GM12878 (cell line): Measurements from ENCODE around the gene SRP68. TPM values are rescaled to one million over a fixed set of nuclear protein-coding genes. Genes with fewer than 3 reads are reported as not detected.

ENCODE experiments used
- ATAC-seq: fragments of 200-7000 bp; cut with Tn5 transposase; 3 replicates; pipeline ENCODE4 v1.9.1; 2020; ENCODE audit warnings: mild to moderate bottlenecking, moderate library complexity
- BruUV-seq: library from RNA; stranded (reverse); fragments of 400-500 nt; replicated peaks from 2 replicates; lab custom pipeline; 2021; lab: Mats Ljungman, UMichigan
- CTCF ChIA-PET: fragments of 300-600 bp; sonication (Branson Sonifier 250); formaldehyde crosslinking; extraction: SDS; loops from one replicate; lab custom pipeline; 2021; ENCODE audit warnings: inconsistent platforms; lab: Yijun Ruan, JAX
- POLR2A ChIA-PET: fragments of 350-600 bp; formaldehyde crosslinking; extraction: SDS; loops from one replicate; lab custom pipeline; 2021; ENCODE audit warnings: inconsistent platforms; lab: Charles Lee
- RAD21 ChIA-PET: fragments of 300-600 bp; sonication (Branson Sonifier 250); formaldehyde crosslinking; loops from one replicate; lab custom pipeline; 2023; ENCODE audit warnings: antibody characterized with exemption; ENCODE audit not compliant: unreplicated experiment; lab: Charles Lee
- SMC1A ChIA-PET: fragments of 300-600 bp; sonication (Branson Sonifier 250); formaldehyde crosslinking; loops from one replicate; lab custom pipeline; 2023; ENCODE audit not compliant: unreplicated experiment, uncharacterized antibody; lab: Charles Lee
- DNase-seq: peaks from one replicate; pipeline ENCODE4 v3.0.0-alpha.2; 2011; ENCODE audit warnings: low read depth, low spot score
- FAIRE-seq: peaks from 3 replicates; lab custom pipeline; 2011; peaks lifted over from hg19 to GRCh38; lab: Jason Lieb, UNC
- H2AFZ ChIP-seq: 2 replicates; pipeline ENCODE4 v1.6.0; 2011; ENCODE audit warnings: low read depth, low read length, control low read depth; ENCODE audit not compliant: control insufficient read depth
- H3K27ac ChIP-seq: 2 replicates; pipeline ENCODE4 v1.5.1; 2011; ENCODE audit warnings: control low read depth; ENCODE audit not compliant: control insufficient read depth, insufficient read depth
- H3K27me3 ChIP-seq, 2 experiments: replicated peaks in 1 of 2; 2 replicates each; pipeline versions ENCODE4 v1.6.0 to v1.6.1; 2011; ENCODE audit warnings: low read length in 1 of 2; ENCODE audit not compliant: control insufficient read depth in 2 of 2, insufficient read depth in 2 of 2
- H3K36me3 ChIP-seq, 2 experiments: 2 replicates each; pipeline ENCODE4 v1.5.1; 2011; ENCODE audit warnings: low read length in 1 of 2; ENCODE audit not compliant: control insufficient read depth in 2 of 2, insufficient read depth in 2 of 2
- H3K4me1 ChIP-seq: 2 replicates; pipeline ENCODE4 v1.6.1; 2011; ENCODE audit warnings: mild to moderate bottlenecking, low read length, moderate library complexity, mixed read lengths; ENCODE audit not compliant: control insufficient read depth, insufficient read depth
- H3K4me2 ChIP-seq: 2 replicates; pipeline ENCODE4 v1.6.0; 2011; ENCODE audit warnings: control low read depth; ENCODE audit not compliant: control insufficient read depth, insufficient read depth
- H3K4me3 ChIP-seq: fragments of 200-600 bp; sonication (generic); 2 replicates; pipeline ENCODE4 v1.5.1; 2016
- H3K79me2 ChIP-seq: 2 replicates; pipeline ENCODE4 v1.6.0; 2011; ENCODE audit warnings: low read length; ENCODE audit not compliant: control insufficient read depth, insufficient read depth
- H3K9ac ChIP-seq: 2 replicates; pipeline ENCODE4 v1.8.0; 2011; ENCODE audit warnings: low read length, control low read depth, mixed read lengths; ENCODE audit not compliant: control insufficient read depth, insufficient read depth
- H3K9me3 ChIP-seq: replicated peaks from 3 replicates; pipeline ENCODE4 v1.5.1; 2011; ENCODE audit warnings: mild to moderate bottlenecking, low read length; ENCODE audit not compliant: control insufficient read depth, insufficient read depth
- H4K20me1 ChIP-seq: 2 replicates; pipeline ENCODE4 v1.6.0; 2011; ENCODE audit not compliant: control insufficient read depth, insufficient read depth
- BMI1 ChIP-seq: fragments of 450-650 bp; IDR thresholded peaks from 2 replicates; pipeline ENCODE4 v1.6.1; 2016; ENCODE audit warnings: mild to moderate bottlenecking, moderate library complexity, borderline replicate concordance
- CBX3 ChIP-seq: fragments of 200-600 bp; sonication (generic); IDR thresholded peaks from 2 replicates; pipeline ENCODE4 v1.6.1; 2016; ENCODE audit warnings: low read depth, borderline replicate concordance
- NFIC ChIP-seq: IDR thresholded peaks from 2 replicates; pipeline ENCODE4 v1.6.1; 2012; ENCODE audit warnings: low read depth, mild to moderate bottlenecking, inconsistent platforms, low read length, moderate library complexity
- PAX8 ChIP-seq: fragments of 450-650 bp; IDR thresholded peaks from 2 replicates; pipeline ENCODE4 v1.6.1; 2017; ENCODE audit warnings: mild to moderate bottlenecking, moderate library complexity
- POLR2A ChIP-seq: IDR thresholded peaks from 2 replicates; pipeline ENCODE4 v1.6.1; 2011; ENCODE audit warnings: low read depth, mild to moderate bottlenecking, low read length
- SIN3A ChIP-seq: IDR thresholded peaks from 2 replicates; pipeline ENCODE4 v1.6.1; 2012; ENCODE audit warnings: low read depth, low read length, improper control_type of control experiment
- SIX5 ChIP-seq: IDR thresholded peaks from 2 replicates; pipeline ENCODE4 v1.6.1; 2011; ENCODE audit warnings: mild to moderate bottlenecking, low read depth, low read length, moderate library complexity; ENCODE audit not compliant: severe bottlenecking
- SMARCA5 ChIP-seq: fragments of 450-650 bp; IDR thresholded peaks from 2 replicates; pipeline ENCODE4 v1.6.1; 2017; ENCODE audit warnings: mild to moderate bottlenecking
- SP1 ChIP-seq: IDR thresholded peaks from one replicate; pipeline ENCODE4 v1.6.1; 2011; ENCODE audit warnings: low read depth, low read length
- SPI1 ChIP-seq: IDR thresholded peaks from 2 replicates; pipeline ENCODE4 v1.6.1; 2011; ENCODE audit warnings: low read depth, mild to moderate bottlenecking, low read length, moderate library complexity, borderline replicate concordance; ENCODE audit not compliant: insufficient read depth
- ZBED1 ChIP-seq: IDR thresholded peaks from 2 replicates; pipeline ENCODE4 v1.6.1; 2016; ENCODE audit warnings: borderline replicate concordance
- ZZZ3 ChIP-seq: IDR thresholded peaks from 2 replicates; pipeline ENCODE4 v1.6.1; 2011; ENCODE audit warnings: low read depth; ENCODE audit not compliant: control insufficient read depth, insufficient read length
- WGBS: methylation state at CpG from one replicate; pipeline ENCODE4 v1.1.6; 2016; ENCODE audit warnings: low lambda C conversion rate; ENCODE audit not compliant: insufficient replicate concordance, insufficient coverage; ENCODE audit errors: missing lambda C conversion rate; 5-methylcytosine and 5-hydroxymethylcytosine counted together
- in situ Hi-C: fragments of 300-500 bp; cut with MboI; formaldehyde crosslinking; loops from 9 replicates; pipeline ENCODE4 v1.14.3; 2018; ENCODE audit warnings: mixed read lengths
- intact Hi-C: fragments of 100-400 bp; cut with micrococcal nuclease; formaldehyde crosslinking; loops from one replicate; pipeline ENCODE4 v1.14.2; 2022; ENCODE audit not compliant: unreplicated experiment
- polyA plus RNA-seq, 11 experiments: library from polyadenylated mRNA; depleted of rRNA in 4 of 11; unstranded in 6 of 11; stranded (reverse) in 5 of 11; fragments of >200 nt; fragmentation: Nextera tagmentation in 4 of 11; fragmentation: Illumina TruSeq in 1 of 11; extraction: Ambion mirVana in 4 of 11; extraction: Trizol in 1 of 11; gene quantifications; 1 replicate in 1 of 11; 2 replicates in 10 of 11; pipeline versions ENCODE4 v1.2.1 to v1.2.3, GENCODE V29; 2011 to 2016; ENCODE audit warnings: inconsistent platforms in 2 of 11, missing spikeins in 2 of 11, low read depth in 1 of 11
- total RNA-seq, 4 experiments: library from RNA; depleted of rRNA in 3 of 4; stranded (reverse); fragments of >200 nt in 3 of 4; fragmentation: Illumina TruSeq in 1 of 4; extraction: Trizol in 1 of 4; gene quantifications; 2 replicates each; pipeline versions ENCODE4 v1.2.1 to v1.2.3, GENCODE V29; 2013 to 2021
- TF ChIP-seq, protein P1 (sequence below): fragments of 450-650 bp; IDR thresholded peaks from 2 replicates; pipeline ENCODE4 v1.6.1; 2017; ENCODE audit warnings: mild to moderate bottlenecking, low read depth, inconsistent platforms; ENCODE audit not compliant: poor library complexity, severe bottlenecking
- TF ChIP-seq, protein P2 (sequence below): IDR thresholded peaks from 2 replicates; pipeline ENCODE4 v1.6.1; 2012; ENCODE audit warnings: low read length, inconsistent platforms

The SRP68 gene
- total and polyA plus RNA-seq, 10 of the 15 experiments (the other 5 are each of a cell fraction or from before 2014, with no cell fraction given), result 24.7 to 89.7 (median 62.7) TPM

- H3K9ac ChIP-seq, result no peak overlapping the region
- ChIA-PET RAD21 (interaction anchor here (0.6 to 3.7 kb wide), 8 partner anchors 8 to 146 kb away, joined by 3 to 35 read pairs (median 4); partner anchors contain the start of genes ACOX1, FBF1, MRPL38 and TEN1), CTCF (interaction anchor here (0.5 to 12.8 kb wide), 18 partner anchors 8 to 562 kb away, joined by 3 to 128 read pairs (median 4); partner anchors contain the start of genes MRPL38, TRIM65 and WBP2), POLR2A (interaction anchor here (0.6 to 1.3 kb wide), 3 partner anchors 8 to 107 kb away, joined by 3 to 8 read pairs (median 4); no protein-coding TSS in a partner anchor), SMC1A (interaction anchor here (0.7 to 10.8 kb wide), 6 partner anchors 16 to 239 kb away, joined by 3 to 61 read pairs (median 3); partner anchors contain the start of genes GALK1 and MRPL38)
- no peaks in the 10 kb centered on the region for H3K4me1 ChIP-seq
- DNase-seq (no peak), ATAC-seq (no peak), FAIRE-seq (no peak)
- no peaks in the 10 kb centered on the region for H3K27me3 ChIP-seq
- 69% methylated on average over 8 of the region's 8 CpGs for WGBS
- H3K36me3 ChIP-seq, result no peaks in the 10 kb centered on the region; a peak in 1 of 4 replicates
- no peak overlapping the region for H3K4me3 ChIP-seq
- BruUV-seq, result no TSS peak
- no peaks in the 10 kb centered on the region for H3K79me2 ChIP-seq
- H3K27ac ChIP-seq, result no peak overlapping the region
- H4K20me1 ChIP-seq, result no peaks in the 10 kb centered on the region
- no peak for TF ChIP-seq SP1
- no peak for TF ChIP-seq SIX5
- TF ChIP-seq SMARCA5, result no peak
- TF ChIP-seq NFIC, result no peak
- TF ChIP-seq SIN3A, result no peak
- TF ChIP-seq ZBED1, result no peak
- H2AFZ ChIP-seq, result no peak overlapping the region
- H3K9me3 ChIP-seq, result no peaks in the 10 kb centered on the region
- in situ Hi-C loops (loop anchor here (5.0 kb wide), 1 partner anchor 98 kb away; no protein-coding TSS in a partner anchor), intact Hi-C loops (loop anchor here (1.0 kb wide), 1 partner anchor 100 kb away; no protein-coding TSS in a partner anchor)
- no peak overlapping the region for H3K4me2 ChIP-seq
These were observed 67.5 kb downstream of the SRP68 start for GRCh38 chr17:76004750-76005262.

DNA sequence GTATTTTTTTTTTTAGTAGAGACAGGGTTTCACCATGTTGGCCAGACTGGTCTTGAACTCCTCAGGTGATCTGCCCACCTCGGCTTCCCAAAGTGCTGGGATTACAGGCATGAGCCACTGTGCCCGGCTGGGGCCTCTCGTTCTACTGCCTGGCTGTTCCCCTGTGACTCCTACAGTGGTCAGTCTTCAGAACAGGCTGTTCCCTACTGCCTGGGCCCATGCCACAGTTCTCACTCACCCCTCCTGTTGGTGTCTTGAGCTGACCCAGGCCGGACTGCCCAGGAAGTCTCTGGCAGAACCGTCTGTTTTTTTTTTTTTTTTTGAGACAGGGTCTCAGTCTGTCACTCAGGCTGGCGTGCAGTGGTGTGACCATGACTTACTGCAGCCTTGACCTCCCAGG, 68.4 kb downstream of the SRP68 start:
- no peak overlapping the region for H3K27ac ChIP-seq
- no peaks in the 10 kb centered on the region; a peak in 1 of 4 replicates for H3K36me3 ChIP-seq
- no TSS peak for BruUV-seq
- ChIA-PET SMC1A (interaction anchor here (0.9 to 10.8 kb wide), 5 partner anchors 11 to 98 kb away, joined by 3 to 61 read pairs (median 6); partner anchors contain the start of gene MRPL38), POLR2A (interaction anchor here (0.6 to 2.2 kb wide), 5 partner anchors 12 to 271 kb away, joined by 3 to 8 read pairs (median 4); partner anchors contain the start of genes ACOX1, MRPL38 and TEN1), RAD21 (interaction anchor here (0.6 to 3.7 kb wide), 9 partner anchors 8 to 146 kb away, joined by 3 to 35 read pairs (median 3); partner anchors contain the start of genes FBF1 and MRPL38), CTCF (interaction anchor here (0.6 to 12.8 kb wide), 8 partner anchors 8 to 341 kb away, joined by 3 to 128 read pairs (median 4); partner anchors contain the start of genes MRPL38 and WBP2)
- H3K4me2 ChIP-seq, result no peak overlapping the region
- H4K20me1 ChIP-seq, result no peaks in the 10 kb centered on the region
- FAIRE-seq (no peak), ATAC-seq (no peak), DNase-seq (no peak)
- no peaks in the 10 kb centered on the region for H3K4me1 ChIP-seq
- no peak overlapping the region for H3K4me3 ChIP-seq
- intact Hi-C loops, result no loop called here
- H3K27me3 ChIP-seq, result no peaks in the 10 kb centered on the region
- no peak overlapping the region for H2AFZ ChIP-seq
- no peaks in the 10 kb centered on the region for H3K9me3 ChIP-seq
- no peak overlapping the region for H3K9ac ChIP-seq
- no peaks in the 10 kb centered on the region for H3K79me2 ChIP-seq
- WGBS, result 100% methylated on average over 6 of the region's 6 CpGs
- in situ Hi-C loops, result no loop called here
- TF ChIP-seq BMI1 (no peak), ZZZ3 (no peak), POLR2A (no peak), CBX3 (no peak), SIX5 (no peak), PAX8 (no peak), SPI1 (no peak)
- TF ChIP-seq, protein P1, sequence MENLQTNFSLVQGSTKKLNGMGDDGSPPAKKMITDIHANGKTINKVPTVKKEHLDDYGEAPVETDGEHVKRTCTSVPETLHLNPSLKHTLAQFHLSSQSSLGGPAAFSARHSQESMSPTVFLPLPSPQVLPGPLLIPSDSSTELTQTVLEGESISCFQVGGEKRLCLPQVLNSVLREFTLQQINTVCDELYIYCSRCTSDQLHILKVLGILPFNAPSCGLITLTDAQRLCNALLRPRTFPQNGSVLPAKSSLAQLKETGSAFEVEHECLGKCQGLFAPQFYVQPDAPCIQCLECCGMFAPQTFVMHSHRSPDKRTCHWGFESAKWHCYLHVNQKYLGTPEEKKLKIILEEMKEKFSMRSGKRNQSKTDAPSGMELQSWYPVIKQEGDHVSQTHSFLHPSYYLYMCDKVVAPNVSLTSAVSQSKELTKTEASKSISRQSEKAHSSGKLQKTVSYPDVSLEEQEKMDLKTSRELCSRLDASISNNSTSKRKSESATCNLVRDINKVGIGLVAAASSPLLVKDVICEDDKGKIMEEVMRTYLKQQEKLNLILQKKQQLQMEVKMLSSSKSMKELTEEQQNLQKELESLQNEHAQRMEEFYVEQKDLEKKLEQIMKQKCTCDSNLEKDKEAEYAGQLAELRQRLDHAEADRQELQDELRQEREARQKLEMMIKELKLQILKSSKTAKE, result no peak
- TF ChIP-seq, protein P2, sequence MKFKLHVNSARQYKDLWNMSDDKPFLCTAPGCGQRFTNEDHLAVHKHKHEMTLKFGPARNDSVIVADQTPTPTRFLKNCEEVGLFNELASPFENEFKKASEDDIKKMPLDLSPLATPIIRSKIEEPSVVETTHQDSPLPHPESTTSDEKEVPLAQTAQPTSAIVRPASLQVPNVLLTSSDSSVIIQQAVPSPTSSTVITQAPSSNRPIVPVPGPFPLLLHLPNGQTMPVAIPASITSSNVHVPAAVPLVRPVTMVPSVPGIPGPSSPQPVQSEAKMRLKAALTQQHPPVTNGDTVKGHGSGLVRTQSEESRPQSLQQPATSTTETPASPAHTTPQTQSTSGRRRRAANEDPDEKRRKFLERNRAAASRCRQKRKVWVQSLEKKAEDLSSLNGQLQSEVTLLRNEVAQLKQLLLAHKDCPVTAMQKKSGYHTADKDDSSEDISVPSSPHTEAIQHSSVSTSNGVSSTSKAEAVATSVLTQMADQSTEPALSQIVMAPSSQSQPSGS, result no peak
